ENCODE data around the gene HIGD1A.

- TF ChIP-seq USF2 (CRISPR knock-in tag; IDR thresholded peaks at IDR 0.05), result no peak
- TF ChIP-seq CTCF (IDR thresholded peaks at IDR 0.05), result peak; percentile 84
- TF ChIP-seq, protein P1, sequence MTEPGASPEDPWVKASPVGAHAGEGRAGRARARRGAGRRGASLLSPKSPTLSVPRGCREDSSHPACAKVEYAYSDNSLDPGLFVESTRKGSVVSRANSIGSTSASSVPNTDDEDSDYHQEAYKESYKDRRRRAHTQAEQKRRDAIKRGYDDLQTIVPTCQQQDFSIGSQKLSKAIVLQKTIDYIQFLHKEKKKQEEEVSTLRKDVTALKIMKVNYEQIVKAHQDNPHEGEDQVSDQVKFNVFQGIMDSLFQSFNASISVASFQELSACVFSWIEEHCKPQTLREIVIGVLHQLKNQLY (CRISPR knock-in tag; IDR thresholded peaks at IDR 0.05), result no peak
- TF ChIP-seq ATF1 (CRISPR knock-in tag; IDR thresholded peaks at IDR 0.05), result no peak
- TF ChIP-seq ZNF423 (CRISPR knock-in tag; IDR thresholded peaks at IDR 0.05), result no peak
- no peak for TF ChIP-seq NFE2L1 (CRISPR knock-in tag; IDR thresholded peaks at IDR 0.05)
- no peak for TF ChIP-seq ZNF263 (CRISPR knock-in tag; IDR thresholded peaks at IDR 0.05; ENCODE audit: low read depth)
- no peak for TF ChIP-seq NR1H2 (CRISPR knock-in tag; IDR thresholded peaks at IDR 0.05)
- TF ChIP-seq NR3C1 (CRISPR knock-in tag; conservative IDR thresholded peaks at IDR 0.05; ENCODE audit: low read depth), result no peak
- TF ChIP-seq ATF2 (CRISPR knock-in tag; IDR thresholded peaks at IDR 0.05; ENCODE audit: borderline replicate concordance, low read depth), result no peak
- no peak for TF ChIP-seq ETV6 (CRISPR knock-in tag; IDR thresholded peaks at IDR 0.05)
- no peak for TF ChIP-seq CDX4 (CRISPR knock-in tag; IDR thresholded peaks at IDR 0.05; ENCODE audit: borderline replicate concordance)
- no peak for TF ChIP-seq E2F1 (CRISPR knock-in tag; IDR thresholded peaks at IDR 0.05)
- no peak for TF ChIP-seq NFYB (CRISPR knock-in tag; conservative IDR thresholded peaks at IDR 0.05; ENCODE audit: low read depth)
These were observed 23.2 kb downstream of the HIGD1A start for GRCh38 chr3:42780892-42781700.
